ENCODE measurements around the gene COL6A3.

COL6A3 gene

GRCh38 chr2:237320801-237321560 is 93.0 kb downstream of the COL6A3 start:
- TF ChIP-seq ZNF274 (IDR thresholded peaks at IDR 0.05; ENCODE audit: low read depth, low read length) = no peak
- H3K4me3 ChIP-seq (ENCODE audit: low read length) = no peak overlapping the region

- TF ChIP-seq ZNF274 (IDR thresholded peaks at IDR 0.05; ENCODE audit: low read depth, low read length) = no peak
- H3K4me3 ChIP-seq (ENCODE audit: low read length) = no peak overlapping the region
These were observed 94.1 kb downstream of the COL6A3 start for GRCh38 chr2:237319887-237320286.

- TF ChIP-seq ZNF274 (IDR thresholded peaks at IDR 0.05; ENCODE audit: low read depth, low read length) = no peak
- no peak overlapping the region for H3K4me3 ChIP-seq (ENCODE audit: low read length)
These were observed 94.7 kb downstream of the COL6A3 start for GRCh38 chr2:237319086-237319820.

GRCh38 chr2:237316339-237316738 is 97.6 kb downstream of the COL6A3 start:
- no peak overlapping the region for H3K4me3 ChIP-seq (ENCODE audit: low read length)
- no peak for TF ChIP-seq ZNF274 (IDR thresholded peaks at IDR 0.05; ENCODE audit: low read depth, low read length)

- no peak for TF ChIP-seq ZNF274 (IDR thresholded peaks at IDR 0.05; ENCODE audit: low read depth, low read length)
- H3K4me3 ChIP-seq (ENCODE audit: low read length) = no peak overlapping the region
These were observed 98.1 kb downstream of the COL6A3 start for GRCh38 chr2:237315829-237316225.

GRCh38 chr2:237315170-237315828 is 98.7 kb downstream of the COL6A3 start:
- TF ChIP-seq ZNF274 (IDR thresholded peaks at IDR 0.05; ENCODE audit: low read depth, low read length) = no peak
- H3K4me3 ChIP-seq (ENCODE audit: low read length) = no peak overlapping the region

GRCh38 chr2:237314681-237315080 is 99.3 kb downstream of the COL6A3 start:
- H3K4me3 ChIP-seq (ENCODE audit: low read length) = no peak overlapping the region
- no peak for TF ChIP-seq ZNF274 (IDR thresholded peaks at IDR 0.05; ENCODE audit: low read depth, low read length)

- TF ChIP-seq ZNF274 (IDR thresholded peaks at IDR 0.05; ENCODE audit: low read depth, low read length) = no peak
- no peak overlapping the region for H3K4me3 ChIP-seq (ENCODE audit: low read length)
These were observed 99.8 kb downstream of the COL6A3 start for GRCh38 chr2:237314198-237314597.

GRCh38 chr2:237312021-237312755 is 101.8 kb downstream of the COL6A3 start:
- TF ChIP-seq ZNF274 (IDR thresholded peaks at IDR 0.05; ENCODE audit: low read depth, low read length) = no peak
- H3K4me3 ChIP-seq (ENCODE audit: low read length) = no peak overlapping the region

- no peak for TF ChIP-seq ZNF274 (IDR thresholded peaks at IDR 0.05; ENCODE audit: low read depth, low read length)
- H3K4me3 ChIP-seq (ENCODE audit: low read length) = no peak overlapping the region
These were observed 103.3 kb downstream of the COL6A3 start for GRCh38 chr2:237310515-237311114.

GRCh38 chr2:237309416-237309815 is 104.5 kb downstream of the COL6A3 start:
- TF ChIP-seq ZNF274 (IDR thresholded peaks at IDR 0.05; ENCODE audit: low read depth, low read length) = no peak
- no peak overlapping the region for H3K4me3 ChIP-seq (ENCODE audit: low read length)

GRCh38 chr2:237309011-237309410 is 105.0 kb downstream of the COL6A3 start:
- no peak for TF ChIP-seq ZNF274 (IDR thresholded peaks at IDR 0.05; ENCODE audit: low read depth, low read length)
- no peak overlapping the region for H3K4me3 ChIP-seq (ENCODE audit: low read length)

- no peak for TF ChIP-seq ZNF274 (IDR thresholded peaks at IDR 0.05; ENCODE audit: low read depth, low read length)
- no peak overlapping the region for H3K4me3 ChIP-seq (ENCODE audit: low read length)
These were observed 106.5 kb downstream of the COL6A3 start for GRCh38 chr2:237307474-237307873.

GRCh38 chr2:237306787-237307170 is 107.2 kb downstream of the COL6A3 start:
- no peak for TF ChIP-seq ZNF274 (IDR thresholded peaks at IDR 0.05; ENCODE audit: low read depth, low read length)

More at GRCh38 chr2:237306787-237307170, 107.2 kb downstream of the COL6A3 start:
- no peak overlapping the region for H3K4me3 ChIP-seq (ENCODE audit: low read length)
